Endodermal cell (in vitro differentiated cells): ENCODE data around the gene ITSN1. TPM values are rescaled to one million over a fixed set of nuclear protein-coding genes. Genes with fewer than 3 reads are reported as not detected.

Experiments
- DNase-seq: peaks from one replicate; pipeline ENCODE4 v3.0.0-alpha.2; 2017
- H3K27ac ChIP-seq: 2 replicates; pipeline ENCODE4 v1.5.1; 2013; ENCODE audit warnings: mild to moderate bottlenecking, low read depth, low read length, moderate library complexity
- H3K27me3 ChIP-seq: 2 replicates; pipeline ENCODE4 v1.6.1; 2013; ENCODE audit warnings: mild to moderate bottlenecking, low read length, moderate library complexity; ENCODE audit not compliant: insufficient read depth, control insufficient read depth, poor library complexity, severe bottlenecking
- H3K36me3 ChIP-seq: 2 replicates; pipeline ENCODE4 v1.7.0; 2013; ENCODE audit warnings: mild to moderate bottlenecking, low read length, moderate library complexity; ENCODE audit not compliant: control insufficient read depth, insufficient read depth
- H3K4me1 ChIP-seq: one replicate; pipeline ENCODE4 v1.7.0; 2013; ENCODE audit warnings: low read length; ENCODE audit not compliant: control insufficient read depth, insufficient read depth
- H3K4me3 ChIP-seq: 2 replicates; pipeline ENCODE4 v1.5.1; 2013; ENCODE audit warnings: mild to moderate bottlenecking, low read length, moderate library complexity
- H3K9ac ChIP-seq: 2 replicates; pipeline ENCODE4 v1.6.1; 2013; ENCODE audit warnings: mild to moderate bottlenecking, low read length, moderate library complexity; ENCODE audit not compliant: poor library complexity, severe bottlenecking; ENCODE audit errors: extremely low read depth
- H3K9me3 ChIP-seq: 2 replicates; pipeline ENCODE4 v1.6.1; 2013; ENCODE audit warnings: mild to moderate bottlenecking, low read length, moderate library complexity; ENCODE audit not compliant: control insufficient read depth
- H3K27ac Mint-ChIP-seq: 2 replicates; pipeline ENCODE4 v1.8.0; 2020; ENCODE audit warnings: mixed read lengths
- H3K27me3 Mint-ChIP-seq: 2 replicates; pipeline ENCODE4 v1.8.0; 2021; ENCODE audit warnings: mild to moderate bottlenecking, mixed read lengths; ENCODE audit not compliant: insufficient read depth
- H3K36me3 Mint-ChIP-seq: 2 replicates; pipeline ENCODE4 v1.8.0; 2020; ENCODE audit warnings: low read depth, mixed read lengths
- H3K4me1 Mint-ChIP-seq: 2 replicates; pipeline ENCODE4 v1.8.0; 2020; ENCODE audit warnings: mixed read lengths
- H3K4me3 Mint-ChIP-seq: 2 replicates; pipeline ENCODE4 v1.8.0; 2020; ENCODE audit warnings: mild to moderate bottlenecking, moderate library complexity, mixed read lengths
- H3K9me3 Mint-ChIP-seq: 2 replicates; pipeline ENCODE4 v1.8.0; 2020; ENCODE audit warnings: mild to moderate bottlenecking, mixed read lengths
- WGBS, 2 experiments: methylation state at CpG; one replicate each; pipeline versions ENCODE4 v1.1.5 to v1.1.7; 2013; ENCODE audit warnings: missing lambda C conversion rate in 2 of 2, mixed read lengths in 1 of 2; ENCODE audit not compliant: insufficient coverage in 1 of 2, insufficient read length in 1 of 2; 5-methylcytosine and 5-hydroxymethylcytosine counted together
- total RNA-seq, 2 donors: library from RNA; stranded (reverse); fragmentation: NEBNext Ultra II Directional in 1 of 2; extraction: Animal tissue kit (Norgen Biotek cat#: 25700) in 1 of 2; gene quantifications; 2 replicates in 1 of 2; 3 replicates in 1 of 2; pipeline ENCODE4 v1.2.1, GENCODE V29; 2021
- TF ChIP-seq, protein P1 (sequence below): fragments of 200-600 bp; sonication (generic); conservative IDR thresholded peaks from 2 replicates; pipeline ENCODE4 v1.5.0; 2021; ENCODE audit warnings: antibody characterized with exemption, mild to moderate bottlenecking

ITSN1 gene
- total RNA-seq, 2 donors from 2014 or later, result 89.6 to 104 TPM

DNA sequence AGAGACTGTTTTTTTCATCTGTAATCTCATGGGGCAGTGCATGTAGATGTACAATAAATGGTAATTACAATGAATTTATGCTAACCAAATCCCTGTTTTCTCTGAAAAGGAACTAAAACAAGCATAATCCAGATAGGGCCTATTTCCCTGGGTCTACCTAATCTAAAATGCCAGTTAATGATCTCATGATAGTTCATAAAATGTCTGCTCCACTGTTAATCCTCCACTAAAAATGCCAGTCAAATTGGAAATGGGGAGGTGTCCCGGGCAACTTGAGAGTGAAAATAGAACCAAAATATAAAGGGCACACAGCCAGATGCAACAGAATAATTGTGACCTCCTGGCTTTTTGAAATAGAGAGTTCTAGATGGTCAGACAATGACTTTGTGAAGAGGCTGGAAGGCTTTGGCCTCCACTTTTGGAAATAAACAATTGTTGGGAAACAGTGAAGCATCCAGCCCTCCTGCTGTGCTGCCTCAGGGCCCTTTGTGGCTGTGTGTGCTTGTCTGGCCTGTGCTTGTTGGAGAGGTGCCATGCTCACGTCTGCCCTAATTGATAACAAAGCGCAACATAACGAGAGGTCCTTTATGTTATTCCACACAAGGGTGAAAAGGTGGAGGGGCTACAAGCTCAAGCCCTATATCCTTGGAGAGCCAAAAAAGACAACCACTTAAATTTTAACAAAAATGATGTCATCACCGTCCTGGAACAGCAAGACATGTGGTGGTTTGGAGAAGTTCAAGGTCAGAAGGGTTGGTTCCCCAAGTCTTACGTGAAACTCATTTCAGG is 175.6 kb downstream of the ITSN1 start:
- Histone ChIP-seq H3K4me1 (no peaks in the 10 kb centered on the region), H3K27ac (peak overlapping the region; percentile 11), H3K9ac (no peak overlapping the region), H3K4me3 (no peak overlapping the region), H3K27me3 (no peaks in the 10 kb centered on the region), H3K9me3 (no peaks in the 10 kb centered on the region), H3K36me3 (peaks cover 86% of the 10 kb centered on the region)
- Mint-ChIP-seq H3K9me3 (no peaks in the 10 kb centered on the region), H3K4me3 (no peak overlapping the region), H3K27ac (no peak overlapping the region), H3K36me3 (peaks cover 64% of the 10 kb centered on the region), H3K27me3 (no peaks in the 10 kb centered on the region), H3K4me1 (peaks cover 32% of the 10 kb centered on the region)
- no peak for DNase-seq
- TF ChIP-seq, protein P1, sequence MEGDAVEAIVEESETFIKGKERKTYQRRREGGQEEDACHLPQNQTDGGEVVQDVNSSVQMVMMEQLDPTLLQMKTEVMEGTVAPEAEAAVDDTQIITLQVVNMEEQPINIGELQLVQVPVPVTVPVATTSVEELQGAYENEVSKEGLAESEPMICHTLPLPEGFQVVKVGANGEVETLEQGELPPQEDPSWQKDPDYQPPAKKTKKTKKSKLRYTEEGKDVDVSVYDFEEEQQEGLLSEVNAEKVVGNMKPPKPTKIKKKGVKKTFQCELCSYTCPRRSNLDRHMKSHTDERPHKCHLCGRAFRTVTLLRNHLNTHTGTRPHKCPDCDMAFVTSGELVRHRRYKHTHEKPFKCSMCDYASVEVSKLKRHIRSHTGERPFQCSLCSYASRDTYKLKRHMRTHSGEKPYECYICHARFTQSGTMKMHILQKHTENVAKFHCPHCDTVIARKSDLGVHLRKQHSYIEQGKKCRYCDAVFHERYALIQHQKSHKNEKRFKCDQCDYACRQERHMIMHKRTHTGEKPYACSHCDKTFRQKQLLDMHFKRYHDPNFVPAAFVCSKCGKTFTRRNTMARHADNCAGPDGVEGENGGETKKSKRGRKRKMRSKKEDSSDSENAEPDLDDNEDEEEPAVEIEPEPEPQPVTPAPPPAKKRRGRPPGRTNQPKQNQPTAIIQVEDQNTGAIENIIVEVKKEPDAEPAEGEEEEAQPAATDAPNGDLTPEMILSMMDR, result no peak
- 92 to 95% methylated on average over 3 to 6 of the region's 6 CpGs for WGBS, 2 experiments

DNA sequence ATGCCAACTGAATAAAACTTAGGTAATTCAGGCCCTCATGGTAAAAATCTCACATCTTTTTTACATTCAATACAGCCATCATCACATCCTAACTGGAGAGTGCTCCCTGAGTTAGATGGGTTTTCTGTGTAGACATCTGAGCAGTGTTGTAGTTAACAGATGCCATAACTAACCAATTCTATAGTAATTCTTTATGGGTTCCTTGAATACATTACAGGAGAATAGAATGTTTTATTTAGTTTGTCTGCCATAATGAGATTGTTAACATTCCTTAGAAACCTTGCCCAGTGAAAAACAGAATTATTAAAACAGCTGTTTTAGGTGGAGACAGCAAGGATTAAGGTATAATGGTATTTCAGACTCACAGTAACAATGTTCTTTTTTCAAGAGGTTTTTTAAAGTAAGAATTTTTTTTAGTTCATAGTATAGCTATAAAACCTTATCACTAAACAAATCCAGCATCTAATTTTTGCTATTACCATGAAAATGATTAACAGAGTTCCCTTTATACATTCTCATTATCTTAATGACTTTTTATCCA is 178.0 kb downstream of the ITSN1 start:
- Mint-ChIP-seq H3K9me3 (no peaks in the 10 kb centered on the region), H3K27me3 (no peaks in the 10 kb centered on the region), H3K27ac (no peak overlapping the region), H3K36me3 (peaks cover 55% of the 10 kb centered on the region), H3K4me3 (no peak overlapping the region), H3K4me1 (peaks cover 40% of the 10 kb centered on the region)
- Histone ChIP-seq H3K27ac (no peak overlapping the region), H3K9me3 (no peaks in the 10 kb centered on the region), H3K4me1 (no peaks in the 10 kb centered on the region), H3K4me3 (no peak overlapping the region), H3K27me3 (no peaks in the 10 kb centered on the region), H3K36me3 (peaks cover 84% of the 10 kb centered on the region), H3K9ac (no peak overlapping the region)
- DNase-seq, result no peak
- TF ChIP-seq, protein P1, result no peak

DNA sequence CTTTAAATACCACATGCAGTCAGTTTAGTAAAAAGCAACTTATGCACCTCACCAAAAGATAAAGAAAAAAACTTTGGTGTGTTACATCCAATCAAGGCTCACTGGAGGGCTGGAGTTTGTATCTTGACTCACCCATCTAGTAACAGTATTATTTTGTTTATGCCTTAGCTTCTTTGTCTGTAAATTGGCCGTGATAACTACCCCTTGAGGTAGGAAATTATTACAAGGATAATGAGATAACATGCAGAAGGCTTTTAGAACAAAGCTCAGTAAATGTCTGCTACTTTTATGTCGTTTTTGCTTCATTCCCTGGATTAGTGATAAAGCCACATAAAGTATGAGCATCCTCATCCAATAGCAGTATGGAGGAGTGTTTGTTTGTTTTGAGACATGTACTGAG is 178.5 kb downstream of the ITSN1 start:
- no peaks in the 10 kb centered on the region for H3K4me1 ChIP-seq
- H3K36me3 ChIP-seq, result peaks cover 85% of the 10 kb centered on the region
- H3K4me3 ChIP-seq, result no peak overlapping the region
- H3K9me3 Mint-ChIP-seq, result no peaks in the 10 kb centered on the region
- no peak overlapping the region for H3K27ac ChIP-seq
- H3K27me3 Mint-ChIP-seq, result no peaks in the 10 kb centered on the region
- WGBS, 2 experiments, result 0 to 31% methylated on average over 1 to 2 of the region's 2 CpGs
- H3K27me3 ChIP-seq, result no peaks in the 10 kb centered on the region
- DNase-seq, result no peak
- H3K36me3 Mint-ChIP-seq, result peaks cover 54% of the 10 kb centered on the region
- no peaks in the 10 kb centered on the region for H3K9me3 ChIP-seq
- TF ChIP-seq, protein P1, result no peak
- peaks cover 39% of the 10 kb centered on the region for H3K4me1 Mint-ChIP-seq
- no peak overlapping the region for H3K4me3 Mint-ChIP-seq
- no peak overlapping the region for H3K9ac ChIP-seq
- no peak overlapping the region for H3K27ac Mint-ChIP-seq
